Measurements from ENCODE around the gene CMBL. TPM values are rescaled to one million over a fixed set of nuclear protein-coding genes. Genes with fewer than 3 reads are reported as not detected.

CMBL gene
- total RNA-seq, 1 experiment from 2014 or later, result 43.2 TPM

GRCh38 chr5:10257870-10258269 is 49.8 kb downstream of the CMBL start:
- intact Hi-C loops (cut with micrococcal nuclease; ENCODE audit: unreplicated experiment) (no loop called here), in situ Hi-C loops (cut with HindIII; ENCODE audit: low pct_unique_long_range_greater_than_20kb, low sequenced_read_pairs) (no loop called here)
- CTCF ChIA-PET, result no interaction called here
- POLR2A ChIA-PET, result interaction anchor here (0.5 kb wide), 1 partner anchor 134 kb away, joined by 3 read pairs; no protein-coding TSS in a partner anchor
- H3K4me3 ChIP-seq (ENCODE audit: low read depth in 2 of 2, low read length in 2 of 2), result no peak overlapping the region
- ATAC-seq, result no peak
- no peak for DNase-seq (ENCODE audit: low read depth, low spot score)
- H3K27me3 ChIP-seq (ENCODE audit: control insufficient read depth, insufficient read depth, low read length), result no peaks in the 10 kb centered on the region
- no peak overlapping the region for H3K27ac ChIP-seq (ENCODE audit: low read length)
- no peaks in the 10 kb centered on the region for H3K9me3 ChIP-seq (ENCODE audit: control insufficient read depth, insufficient read depth, low read depth, low read length)
- H3K4me1 ChIP-seq (ENCODE audit: control insufficient read depth, insufficient read depth, low read length), result peaks cover 10% of the 10 kb centered on the region; the same call in 1 of the 2 replicates
- peaks cover 89% of the 10 kb centered on the region for H3K36me3 ChIP-seq (ENCODE audit: control insufficient read depth, insufficient read depth, low read length)
- TF ChIP-seq POLR2AphosphoS5 (IDR thresholded peaks at IDR 0.05; ENCODE audit: low read depth, low read length) (no peak), TCF7L2 (IDR thresholded peaks at IDR 0.05; ENCODE audit: low read depth, low read length) (no peak), REST (IDR thresholded peaks at IDR 0.05; ENCODE audit: insufficient read depth in 1 of 2, low read depth in 2 of 2, low read length in 1 of 2) (no peak), SIN3A (IDR thresholded peaks at IDR 0.05; ENCODE audit: borderline replicate concordance, insufficient read depth, low read depth, low read length) (no peak), CTCF (IDR thresholded peaks at IDR 0.05) (no peak)
- BruUV-seq (replicated peaks), result no TSS peak

- no peak overlapping the region for H3K4me3 ChIP-seq (ENCODE audit: low read depth in 2 of 2, low read length in 2 of 2)
- ChIA-PET POLR2A (no interaction called here), CTCF (interaction anchor here (0.6 kb wide), 1 partner anchor 138 kb away, joined by 4 read pairs; no protein-coding TSS in a partner anchor)
- in situ Hi-C loops (cut with HindIII; ENCODE audit: low pct_unique_long_range_greater_than_20kb, low sequenced_read_pairs), result no loop called here
- peaks cover 70% of the 10 kb centered on the region for H3K36me3 ChIP-seq (ENCODE audit: control insufficient read depth, insufficient read depth, low read length)
- no TSS peak for BruUV-seq (replicated peaks)
- no peaks in the 10 kb centered on the region for H3K9me3 ChIP-seq (ENCODE audit: control insufficient read depth, insufficient read depth, low read depth, low read length)
- intact Hi-C loops (cut with micrococcal nuclease; ENCODE audit: unreplicated experiment), result no loop called here
- H3K27ac ChIP-seq (ENCODE audit: low read length), result no peak overlapping the region
- no peaks in the 10 kb centered on the region for H3K27me3 ChIP-seq (ENCODE audit: control insufficient read depth, insufficient read depth, low read length)
- ATAC-seq (no peak), DNase-seq (ENCODE audit: low read depth, low spot score) (no peak)
- TF ChIP-seq CTCF (IDR thresholded peaks at IDR 0.05) (no peak), SIN3A (IDR thresholded peaks at IDR 0.05; ENCODE audit: borderline replicate concordance, insufficient read depth, low read depth, low read length) (no peak), TCF7L2 (IDR thresholded peaks at IDR 0.05; ENCODE audit: low read depth, low read length) (no peak)
- H3K4me1 ChIP-seq (ENCODE audit: control insufficient read depth, insufficient read depth, low read length), result peaks cover 25% of the 10 kb centered on the region
These were observed 53.0 kb downstream of the CMBL start for GRCh38 chr5:10254686-10255085.
